Astrocyte of the spinal cord (primary cell): ENCODE data around the gene GLP2R.

Experiments
- DNase-seq: peaks from one replicate; pipeline ENCODE4 v3.0.0; 2011; ENCODE audit warnings: low read depth, low spot score
- H3K4me3 ChIP-seq: 2 replicates; pipeline ENCODE4 v1.5.1; 2011; ENCODE audit warnings: low read depth, mild to moderate bottlenecking, low read length, moderate library complexity
- in situ Hi-C: cut with HindIII; loops from 2 replicates; pipeline ENCODE4 v1.10.0; 2017; ENCODE audit warnings: low sequenced_read_pairs
- TF ChIP-seq, protein P1 (sequence below): IDR thresholded peaks from 2 replicates; pipeline ENCODE4 v1.5.1; 2012; ENCODE audit warnings: low read depth, mild to moderate bottlenecking, low read length, inconsistent platforms

GLP2R gene

DNA sequence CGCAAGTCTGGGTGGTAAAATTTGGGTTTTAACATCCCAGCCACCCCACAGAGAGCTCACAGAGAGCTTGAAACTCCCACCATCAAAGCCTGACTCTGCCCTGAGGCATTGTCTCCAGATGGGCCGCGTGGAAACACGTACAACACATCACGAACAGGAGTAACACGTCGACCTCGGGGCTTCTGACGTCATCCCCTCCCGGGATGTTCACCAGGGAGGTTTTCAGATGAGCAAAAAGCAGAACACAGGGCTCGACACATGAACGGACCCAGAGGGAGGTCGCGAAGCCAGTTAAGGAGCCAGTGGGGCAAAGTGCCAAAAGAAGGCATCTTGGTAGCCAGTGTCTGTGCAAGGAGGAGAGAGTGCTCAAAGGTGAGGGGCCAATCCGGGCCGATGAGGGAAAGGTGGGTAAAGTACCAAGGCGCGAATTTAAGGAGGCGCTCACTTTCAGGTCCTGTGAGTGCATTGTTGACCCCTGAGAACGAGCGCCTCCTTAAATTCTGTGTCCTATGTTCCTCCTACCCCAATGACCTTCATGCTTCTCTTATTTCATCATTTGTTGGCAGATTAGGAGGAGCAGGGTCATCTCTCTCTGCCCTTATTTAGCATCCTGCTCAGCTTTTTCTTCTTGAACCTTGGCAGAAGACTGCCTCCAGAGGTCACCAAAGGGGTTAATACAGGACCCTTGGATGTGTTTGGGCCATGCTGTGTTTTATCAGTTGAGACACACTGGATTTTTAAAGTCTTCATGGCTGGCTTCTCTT, 73.7 kb downstream of the GLP2R start:
- in situ Hi-C loops: no loop called here
- H3K4me3 ChIP-seq: no peak overlapping the region
- TF ChIP-seq, protein P1, sequence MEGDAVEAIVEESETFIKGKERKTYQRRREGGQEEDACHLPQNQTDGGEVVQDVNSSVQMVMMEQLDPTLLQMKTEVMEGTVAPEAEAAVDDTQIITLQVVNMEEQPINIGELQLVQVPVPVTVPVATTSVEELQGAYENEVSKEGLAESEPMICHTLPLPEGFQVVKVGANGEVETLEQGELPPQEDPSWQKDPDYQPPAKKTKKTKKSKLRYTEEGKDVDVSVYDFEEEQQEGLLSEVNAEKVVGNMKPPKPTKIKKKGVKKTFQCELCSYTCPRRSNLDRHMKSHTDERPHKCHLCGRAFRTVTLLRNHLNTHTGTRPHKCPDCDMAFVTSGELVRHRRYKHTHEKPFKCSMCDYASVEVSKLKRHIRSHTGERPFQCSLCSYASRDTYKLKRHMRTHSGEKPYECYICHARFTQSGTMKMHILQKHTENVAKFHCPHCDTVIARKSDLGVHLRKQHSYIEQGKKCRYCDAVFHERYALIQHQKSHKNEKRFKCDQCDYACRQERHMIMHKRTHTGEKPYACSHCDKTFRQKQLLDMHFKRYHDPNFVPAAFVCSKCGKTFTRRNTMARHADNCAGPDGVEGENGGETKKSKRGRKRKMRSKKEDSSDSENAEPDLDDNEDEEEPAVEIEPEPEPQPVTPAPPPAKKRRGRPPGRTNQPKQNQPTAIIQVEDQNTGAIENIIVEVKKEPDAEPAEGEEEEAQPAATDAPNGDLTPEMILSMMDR: no peak
- DNase-seq: no peak

DNA sequence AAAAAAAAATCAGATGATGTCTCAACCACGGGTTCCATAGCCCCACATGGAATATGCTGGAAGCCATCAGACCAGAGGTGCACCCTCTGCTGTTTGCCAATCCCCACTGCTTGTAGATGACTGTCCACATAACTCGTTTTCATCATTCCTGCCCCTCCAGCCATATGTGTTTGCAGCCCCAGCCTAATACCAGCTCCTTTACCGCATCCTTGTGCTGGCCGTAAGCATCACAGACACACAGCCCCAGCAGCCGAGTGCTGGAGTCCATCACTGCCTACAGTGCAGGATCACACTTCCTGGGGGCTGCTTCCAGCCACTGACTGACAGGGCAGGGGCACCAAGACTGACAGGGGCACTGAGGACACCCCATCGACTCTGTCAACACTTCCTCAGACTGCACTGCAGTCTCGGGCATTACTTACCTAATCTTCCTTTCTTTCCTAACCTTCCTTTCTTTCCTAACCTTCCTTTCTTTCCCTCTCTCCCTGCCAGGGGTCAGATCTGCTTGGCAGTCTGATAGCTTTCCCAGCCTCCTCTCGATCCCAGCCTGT, 74.4 kb downstream of the GLP2R start:
- no peak for DNase-seq
- TF ChIP-seq, protein P1: no peak
- in situ Hi-C loops: no loop called here
- no peak overlapping the region for H3K4me3 ChIP-seq

DNA sequence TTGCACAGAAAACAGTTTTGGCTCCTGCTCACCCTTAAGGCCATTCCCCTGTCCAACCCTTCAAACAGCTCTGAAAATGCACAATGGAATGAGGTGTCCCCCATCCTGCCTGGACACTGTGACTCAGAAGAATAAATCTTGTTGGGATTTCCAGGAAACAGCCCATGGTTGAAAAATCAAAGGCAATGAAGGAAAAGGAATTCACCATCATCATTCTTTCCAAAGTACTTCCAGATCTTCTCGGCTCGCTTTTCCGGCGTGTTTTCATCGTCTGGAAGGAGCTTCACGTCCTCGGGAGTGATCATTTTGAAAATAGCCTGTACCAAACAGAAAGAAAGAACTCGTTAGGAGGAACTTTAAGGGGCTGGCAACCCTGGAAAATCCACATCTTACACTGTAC, 75.1 kb downstream of the GLP2R start:
- in situ Hi-C loops: no loop called here
- DNase-seq: peak; percentile 51
- TF ChIP-seq, protein P1: no peak
- H3K4me3 ChIP-seq: no peak overlapping the region

DNA sequence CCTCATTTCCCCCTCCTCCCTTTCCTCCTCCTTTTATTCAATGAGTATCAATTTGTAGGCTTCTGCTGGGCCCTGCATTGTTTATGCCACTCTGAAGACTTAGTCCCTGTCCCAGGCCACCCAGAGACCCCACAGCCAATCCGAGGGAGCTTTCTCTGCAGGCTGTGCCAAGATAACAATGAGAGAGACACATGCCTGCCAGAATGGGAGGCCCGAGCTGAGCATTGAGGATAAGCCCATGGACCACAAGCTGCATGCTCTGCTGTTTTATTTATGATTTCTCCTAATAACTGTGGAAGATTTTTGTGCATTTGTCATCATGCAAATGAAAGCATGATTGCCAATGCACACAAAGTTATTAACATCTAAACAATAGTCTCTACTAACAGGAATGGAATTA, 76.4 kb downstream of the GLP2R start:
- in situ Hi-C loops: no loop called here
- TF ChIP-seq, protein P1: no peak
- DNase-seq: no peak
- H3K4me3 ChIP-seq: no peak overlapping the region

DNA sequence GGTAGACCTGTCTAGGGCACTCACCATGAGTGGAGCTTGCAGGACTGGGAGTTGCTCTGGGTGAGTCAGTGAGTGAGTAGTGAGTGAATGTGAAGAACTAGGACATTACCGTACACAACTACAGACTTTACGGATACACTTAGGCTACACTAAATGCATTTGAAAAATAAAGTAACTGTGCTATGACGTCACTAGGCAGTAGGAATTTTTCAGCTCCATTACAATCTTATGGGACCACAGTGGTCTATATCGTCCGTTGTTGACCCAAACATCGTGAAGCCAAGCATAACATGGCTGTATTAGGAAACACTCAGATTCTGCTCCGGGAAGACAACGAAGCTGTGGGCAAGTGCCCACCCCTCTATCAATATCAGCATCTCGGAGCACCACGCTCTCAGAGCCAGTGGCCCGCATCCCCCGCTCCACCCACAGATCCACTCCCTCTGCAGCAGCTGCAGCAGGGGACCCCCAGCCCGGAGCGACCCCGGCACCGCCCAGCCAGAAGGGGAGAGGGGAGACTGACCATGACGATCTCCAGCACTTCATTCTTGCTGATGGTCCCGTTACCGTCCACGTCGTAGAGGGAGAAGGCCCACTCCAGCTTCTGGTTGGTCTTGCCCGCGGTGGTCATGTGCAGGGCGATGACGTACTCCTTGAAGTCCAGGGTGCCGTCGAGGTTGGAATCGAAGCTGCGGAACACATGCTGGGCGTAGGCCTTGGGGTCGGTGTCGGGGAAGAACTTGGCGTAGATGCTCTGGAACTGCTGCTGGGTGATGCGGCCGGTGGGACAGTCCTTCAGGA, 78.8 kb downstream of the GLP2R start:
- DNase-seq: no peak
- no peak overlapping the region for H3K4me3 ChIP-seq
- TF ChIP-seq, protein P1: no peak
- in situ Hi-C loops: no loop called here

DNA sequence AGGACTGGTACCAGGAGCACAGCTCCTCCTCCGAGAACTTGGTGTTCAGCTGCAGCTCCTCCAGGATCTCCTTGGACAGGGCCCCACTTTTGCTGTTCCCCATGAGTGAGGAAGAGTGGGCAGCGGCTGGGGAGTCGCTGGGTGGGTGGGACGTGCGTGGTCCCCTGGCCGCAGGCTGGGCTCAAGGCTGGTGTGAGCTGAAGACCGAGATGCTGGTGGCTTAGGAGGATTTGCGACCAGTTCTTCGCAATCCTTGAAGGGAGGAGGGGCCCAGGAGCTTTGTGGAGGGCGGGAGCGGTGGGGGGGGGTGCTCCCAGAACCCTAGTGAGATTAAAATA, 79.3 kb downstream of the GLP2R start, which contains the start of gene RCVRN:
Gene RCVRN, minus strand, starts transcription at position 194 of the 338 bp plus-strand sequence. Its CDS starts 91 bp downstream, at position 103.
- DNase-seq: no peak
- in situ Hi-C loops: no loop called here
- H3K4me3 ChIP-seq: no peak within 1 kb of the TSS
- TF ChIP-seq, protein P1: no peak
